Endometrial microvascular endothelial cells (primary cell): ENCODE measurements around the gene RBM12. TPM values are rescaled to one million over a fixed set of nuclear protein-coding genes. Genes with fewer than 3 reads are reported as not detected.

Experiments used
- in situ Hi-C: cut with HindIII; loops from 2 replicates; pipeline ENCODE4 v1.10.0; 2017; ENCODE audit warnings: low sequenced_read_pairs, low pct_unique_long_range_greater_than_20kb; ENCODE audit errors: inconsistent ontology term
- total RNA-seq: library from RNA; depleted of rRNA; stranded (reverse); fragments of >200 nt; gene quantifications from one replicate; pipeline ENCODE4 v1.2.3, GENCODE V29; 2015; ENCODE audit errors: inconsistent ontology term

Gene RBM12
- total RNA-seq, 1 donor from 2014 or later, result 38.9 TPM

DNA sequence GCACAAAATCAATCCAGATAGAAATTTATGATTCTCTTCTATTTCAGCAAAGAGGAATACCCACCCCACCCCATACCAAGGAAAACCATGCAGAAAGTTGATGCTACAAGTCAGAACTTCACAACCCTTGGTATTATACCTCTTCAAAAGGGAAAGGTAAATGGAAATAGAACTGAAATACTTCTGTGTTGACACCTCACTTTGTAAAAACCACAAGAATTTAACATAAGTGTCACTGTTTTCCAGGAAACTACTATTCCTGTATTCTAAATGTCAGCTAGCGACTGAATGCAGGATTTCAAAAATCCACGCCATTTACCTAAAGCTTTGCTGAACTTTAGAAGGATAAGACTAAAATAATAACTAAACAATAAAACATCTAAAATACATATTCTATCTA is 3.6 kb downstream of the RBM12 start:
- in situ Hi-C loops, result no loop called here

DNA sequence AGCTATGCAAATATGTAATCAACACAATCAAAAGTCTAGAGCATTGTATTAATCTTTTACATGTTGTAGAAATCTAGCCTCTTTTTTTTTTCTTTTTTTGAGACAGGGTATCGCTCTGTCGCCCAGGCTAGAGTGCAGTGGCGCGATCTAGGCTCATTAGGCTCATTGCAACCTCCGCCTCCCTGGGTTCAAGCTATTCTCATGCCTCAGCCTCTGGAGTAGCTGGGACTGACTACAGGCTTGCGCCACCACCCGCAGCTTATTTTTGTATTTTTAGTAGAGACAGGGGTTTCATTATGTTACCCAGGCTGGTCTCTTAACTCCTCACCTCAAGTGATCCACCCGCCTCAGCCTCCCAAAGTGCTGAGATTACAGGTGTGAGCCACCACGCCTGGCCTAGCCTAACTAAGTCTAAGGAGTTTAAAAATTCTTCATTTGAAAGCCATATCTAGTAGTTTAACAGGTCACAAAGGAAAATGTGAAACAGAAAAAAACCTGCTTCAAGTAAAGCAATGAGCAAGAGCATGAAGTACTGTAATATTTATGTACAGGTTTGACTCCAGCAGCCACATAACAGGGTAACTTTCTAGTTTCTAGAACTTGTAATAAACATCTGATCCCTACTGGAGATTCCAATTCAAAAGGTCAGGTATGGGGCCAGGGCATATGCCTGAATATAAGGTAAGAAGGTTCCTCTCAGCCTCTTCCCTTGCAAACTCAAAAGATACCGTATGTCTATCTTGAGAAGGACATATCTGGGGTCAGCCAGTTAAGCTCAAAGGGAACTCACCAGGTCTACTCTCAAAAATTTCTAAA is 4.4 kb downstream of the RBM12 start:
- in situ Hi-C loops, result no loop called here

DNA sequence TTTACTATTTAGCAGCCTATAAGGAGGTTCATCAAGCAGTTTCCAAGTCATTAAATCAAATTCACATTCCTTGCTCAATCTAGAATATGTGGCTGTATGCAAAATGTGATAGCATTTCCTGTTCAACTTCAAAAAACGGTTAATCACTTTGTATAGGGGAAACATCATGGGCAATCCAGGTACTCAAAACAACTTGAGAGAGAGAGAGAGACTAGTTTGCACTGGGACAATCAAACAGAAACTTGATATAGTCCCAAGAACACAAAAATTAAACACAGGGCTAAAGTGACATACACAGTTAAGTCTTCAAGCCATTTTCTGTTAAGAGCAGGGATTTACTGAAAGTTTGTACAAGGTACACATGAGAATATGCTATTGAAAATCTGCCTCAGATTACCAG is 7.4 kb downstream of the RBM12 start:
- in situ Hi-C loops, result no loop called here

DNA sequence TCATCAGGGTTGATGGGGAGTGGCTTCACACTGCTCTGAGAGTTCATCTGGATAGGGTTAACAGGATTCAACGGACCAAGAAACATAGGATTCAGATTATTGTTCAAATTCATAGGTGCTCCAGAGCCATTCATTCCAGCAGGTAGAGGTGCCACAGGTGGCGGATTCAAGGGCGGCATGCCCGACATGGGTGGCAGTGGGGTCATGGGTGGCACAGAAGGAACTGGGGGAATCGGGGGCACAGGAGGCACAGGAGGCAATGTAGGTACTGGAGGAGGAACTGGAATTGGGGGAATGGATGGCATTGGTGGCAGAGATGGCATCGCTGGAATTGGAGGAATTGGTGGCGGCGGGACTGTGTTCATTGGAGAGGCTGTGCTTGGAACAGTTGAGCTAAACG is 10.3 kb downstream of the RBM12 start:
- in situ Hi-C loops, result no loop called here

DNA sequence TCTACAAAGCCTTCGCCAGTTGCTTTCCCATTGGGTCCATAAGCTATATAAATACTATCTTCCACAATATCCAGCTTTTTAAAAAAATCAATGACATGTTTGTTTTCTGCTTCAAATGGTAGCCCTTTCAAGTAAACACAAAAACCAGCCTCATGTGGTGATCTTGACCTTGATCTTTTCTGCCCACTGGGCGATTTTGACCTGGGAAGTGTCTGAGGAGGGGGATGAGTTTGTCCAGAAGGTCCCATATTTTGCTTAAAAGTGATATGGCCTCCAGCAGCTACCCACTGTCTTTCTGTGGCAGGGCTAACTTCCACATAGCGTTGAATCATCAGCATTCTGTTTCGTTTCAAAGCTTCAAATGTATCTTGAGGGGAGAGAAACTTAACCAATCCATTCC is 10.8 kb downstream of the RBM12 start:
- in situ Hi-C loops, result no loop called here

DNA sequence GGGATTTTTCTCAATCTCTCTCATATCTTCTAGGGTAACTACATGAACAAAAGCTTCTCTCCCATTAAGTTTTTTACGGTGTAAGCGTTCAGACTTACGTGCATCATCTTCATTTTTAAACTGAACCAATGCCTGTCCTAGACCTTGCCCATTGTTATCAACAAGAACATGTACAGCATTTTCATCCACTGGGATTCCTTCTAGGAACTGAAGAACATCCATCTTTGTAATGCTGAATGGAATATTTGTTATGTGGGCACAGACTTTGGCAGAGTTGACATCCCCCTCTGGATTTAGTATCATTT is 11.3 kb downstream of the RBM12 start:
- in situ Hi-C loops, result no loop called here

DNA sequence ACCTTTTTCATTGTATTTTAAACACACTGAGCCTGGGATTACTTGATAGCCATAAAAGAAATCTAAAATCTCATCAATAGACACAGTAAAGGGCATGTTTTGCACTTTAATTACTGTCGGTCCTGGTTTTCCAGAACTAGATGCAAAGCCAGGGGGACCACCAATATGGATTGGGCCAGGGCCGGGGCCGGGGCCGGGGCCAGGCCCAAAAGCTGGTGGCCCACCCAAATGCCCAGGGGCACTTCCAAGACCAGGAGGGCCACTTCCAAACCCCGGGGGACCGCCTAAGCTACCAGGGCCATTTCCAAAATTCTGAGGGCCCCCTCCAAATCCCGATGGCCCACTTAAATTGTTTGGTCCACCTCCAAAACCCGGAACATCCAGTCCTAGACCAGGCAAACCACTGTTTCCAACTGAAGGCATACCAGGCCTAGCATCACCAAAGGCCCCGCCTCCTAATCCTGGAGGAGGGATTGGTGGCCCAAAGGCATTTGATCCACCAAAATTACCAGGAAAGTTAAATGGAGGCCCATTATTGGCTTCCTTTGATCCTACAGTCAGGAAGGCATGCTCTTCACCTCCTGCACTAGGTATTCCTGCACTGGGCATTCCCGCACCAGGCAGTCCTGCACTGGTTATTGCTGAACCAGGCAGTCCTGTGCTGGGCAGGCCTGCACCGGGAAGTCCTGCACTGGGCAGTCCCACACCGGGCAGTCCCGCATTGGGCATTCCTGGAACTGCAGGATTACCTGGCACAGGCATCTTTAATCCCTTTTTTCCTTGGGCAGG is 11.9 kb downstream of the RBM12 start:
- in situ Hi-C loops, result no loop called here

DNA sequence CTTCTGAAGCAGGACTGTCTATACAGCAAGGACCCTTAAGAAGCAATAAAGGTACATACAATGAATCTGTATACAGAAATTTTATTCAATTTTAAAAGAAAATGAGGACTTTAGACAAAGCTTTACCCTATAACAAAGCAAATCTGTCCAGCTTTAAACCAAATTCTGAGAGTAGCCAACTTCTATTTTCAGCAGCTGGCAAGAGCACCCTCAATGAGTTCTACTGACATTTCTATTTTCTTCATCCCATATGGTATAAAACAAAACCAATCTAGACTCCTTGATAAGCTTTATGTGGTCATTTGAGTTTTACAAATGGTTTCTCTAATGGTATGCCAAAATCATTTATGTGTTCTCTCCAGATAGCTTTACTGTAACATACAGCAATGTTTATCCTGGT is 12.7 kb downstream of the RBM12 start:
- in situ Hi-C loops, result no loop called here

DNA sequence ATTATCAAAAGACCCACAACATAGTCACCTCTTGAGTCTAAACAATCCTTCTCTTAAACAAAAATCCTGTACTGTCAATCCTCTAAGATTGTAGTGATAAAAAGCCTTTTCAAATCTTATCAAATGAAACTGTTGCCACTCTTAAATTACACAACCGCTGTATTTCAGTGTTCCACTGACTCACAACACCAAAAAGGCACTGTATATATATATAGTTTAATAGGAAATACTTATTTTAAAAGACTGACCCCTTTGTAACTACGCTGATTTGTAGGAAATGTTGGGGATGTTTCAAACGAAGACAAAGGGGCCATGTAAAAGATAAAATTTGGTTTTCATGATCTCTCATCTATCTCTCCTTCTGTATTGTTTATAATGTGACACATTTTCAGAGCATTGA is 14.1 kb downstream of the RBM12 start:
- in situ Hi-C loops, result no loop called here

DNA sequence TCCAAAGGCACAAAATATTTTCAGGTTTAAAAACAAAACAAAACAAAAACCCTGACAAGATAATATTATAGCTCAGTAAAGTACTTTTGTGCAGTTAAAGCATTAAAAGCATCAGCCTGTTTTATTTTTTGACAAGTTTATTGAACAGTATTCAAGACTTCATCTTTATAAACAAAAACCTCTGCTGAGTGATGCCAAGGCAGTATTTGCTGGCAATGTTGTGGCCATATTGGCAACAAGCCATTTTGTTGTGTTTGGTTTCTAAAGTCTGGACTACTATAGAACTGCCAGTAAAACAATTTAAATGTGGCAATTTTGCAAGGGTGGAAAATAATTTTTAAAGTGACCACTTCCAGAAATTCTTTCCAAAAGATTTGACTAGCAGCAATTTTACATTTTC is 15.9 kb downstream of the RBM12 start:
- in situ Hi-C loops, result no loop called here

DNA sequence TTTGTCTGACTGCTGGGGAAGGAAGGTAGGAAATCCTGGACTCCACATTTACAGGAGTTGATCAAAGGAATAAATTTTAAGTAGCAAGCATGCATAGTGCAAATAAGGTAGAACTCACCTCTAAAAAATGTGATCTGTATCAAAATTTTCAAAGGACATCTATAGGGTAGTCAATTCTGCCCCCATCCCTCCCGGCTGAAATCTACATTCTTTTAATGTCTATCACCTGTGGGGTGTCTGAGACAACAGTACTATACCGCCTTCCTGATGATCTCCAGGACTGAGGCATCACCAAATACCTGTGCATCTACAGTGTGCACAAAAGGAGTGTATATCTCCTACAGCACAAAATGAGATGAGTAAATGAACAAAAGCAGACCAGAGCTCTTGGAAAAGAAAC is 19.9 kb downstream of the RBM12 start:
- in situ Hi-C loops, result no loop called here

DNA sequence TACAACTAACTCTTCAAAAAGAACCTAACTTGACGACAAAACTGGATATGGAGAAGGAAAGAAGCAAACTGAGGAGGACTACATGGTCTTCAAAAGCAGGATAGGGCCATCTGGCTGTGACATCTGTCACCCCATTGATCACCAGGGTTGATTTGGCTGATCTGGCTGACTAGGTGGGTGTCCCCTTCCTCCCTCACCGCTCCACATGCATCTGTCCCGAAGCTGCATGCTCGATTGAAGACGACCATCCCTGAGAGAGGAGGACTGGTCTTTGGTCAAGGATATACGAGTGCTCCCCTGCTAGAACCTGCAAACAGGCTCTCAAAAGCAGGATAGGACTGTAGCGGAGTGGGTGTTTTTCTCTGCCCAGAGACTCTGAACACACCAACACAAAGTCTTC is 21.7 kb downstream of the RBM12 start:
- in situ Hi-C loops, result no loop called here

DNA sequence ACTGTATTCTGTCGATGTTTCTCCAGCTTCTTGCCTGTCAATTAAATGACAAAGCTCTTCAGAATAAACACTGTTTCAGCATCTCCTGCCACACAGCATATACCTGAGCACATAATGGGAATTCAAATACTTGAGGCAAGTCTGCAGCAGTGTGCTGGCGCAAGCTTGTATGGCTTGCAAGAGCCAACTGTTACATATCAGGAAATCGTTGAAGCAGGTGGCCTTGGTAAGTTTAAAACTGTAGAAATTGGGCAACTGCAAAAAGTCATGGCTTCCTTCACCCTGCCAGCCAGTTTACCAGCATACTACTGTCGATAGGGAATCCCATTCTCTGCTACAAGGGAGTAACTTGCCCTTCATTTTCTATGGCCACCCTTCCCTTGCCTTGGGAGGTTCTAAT is 23.0 kb downstream of the RBM12 start:
- in situ Hi-C loops, result no loop called here

DNA sequence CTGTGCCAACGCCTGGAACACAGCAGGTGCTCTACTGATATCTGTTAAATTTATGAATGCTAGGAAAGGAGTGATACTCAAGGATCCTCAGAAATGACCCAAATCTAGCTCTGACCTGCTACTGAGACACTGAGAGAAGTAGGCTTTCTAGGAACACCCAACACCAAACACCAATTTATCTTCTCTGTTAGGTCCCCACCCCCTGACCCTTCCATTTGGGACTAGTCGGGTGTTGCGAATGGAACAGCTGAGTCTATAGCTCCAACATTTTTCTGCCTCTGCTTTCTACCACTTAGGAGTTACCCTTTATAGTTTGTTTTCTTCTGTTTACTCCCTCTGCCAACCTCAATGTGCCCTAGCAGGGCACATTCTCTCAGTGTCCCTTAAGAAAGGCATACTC is 24.0 kb downstream of the RBM12 start:
- in situ Hi-C loops, result no loop called here

DNA sequence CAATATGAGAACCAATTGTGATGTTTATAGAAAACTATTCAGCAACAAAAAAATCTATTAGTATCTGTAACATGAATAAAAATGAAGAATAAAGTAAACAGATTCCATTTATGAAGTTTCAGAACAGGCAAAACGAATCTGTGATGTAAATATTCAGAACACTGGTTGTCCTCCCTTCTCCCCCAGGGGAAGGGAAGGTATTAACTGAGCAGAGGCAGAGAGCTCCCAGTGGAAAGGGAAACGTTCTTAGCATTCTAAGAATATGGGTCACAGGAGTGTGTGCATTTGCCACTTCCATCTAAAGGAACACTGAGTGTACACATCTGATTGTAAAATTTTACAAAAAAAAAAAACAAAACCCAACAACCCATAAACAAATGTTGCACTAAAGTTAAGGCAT is 25.9 kb downstream of the RBM12 start:
- in situ Hi-C loops, result no loop called here

DNA sequence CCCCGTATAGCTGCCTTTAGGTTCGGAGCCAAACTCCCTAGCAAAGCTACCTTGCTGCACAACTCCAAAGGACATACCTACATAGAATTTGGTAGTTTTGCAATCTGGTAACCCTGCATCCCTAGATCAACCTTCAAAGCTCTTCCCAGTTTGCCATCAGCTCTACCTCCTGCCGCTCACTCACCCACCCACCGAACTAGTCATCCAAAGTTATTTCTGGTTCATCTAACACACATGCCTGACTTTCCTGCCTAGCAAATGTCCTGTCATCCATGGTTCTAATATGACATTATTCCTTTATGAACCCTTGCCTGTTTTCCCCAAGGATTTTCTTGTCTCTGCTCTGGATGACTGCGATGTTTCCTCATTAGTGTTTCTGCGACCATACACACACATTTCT is 27.4 kb downstream of the RBM12 start:
- in situ Hi-C loops, result no loop called here

DNA sequence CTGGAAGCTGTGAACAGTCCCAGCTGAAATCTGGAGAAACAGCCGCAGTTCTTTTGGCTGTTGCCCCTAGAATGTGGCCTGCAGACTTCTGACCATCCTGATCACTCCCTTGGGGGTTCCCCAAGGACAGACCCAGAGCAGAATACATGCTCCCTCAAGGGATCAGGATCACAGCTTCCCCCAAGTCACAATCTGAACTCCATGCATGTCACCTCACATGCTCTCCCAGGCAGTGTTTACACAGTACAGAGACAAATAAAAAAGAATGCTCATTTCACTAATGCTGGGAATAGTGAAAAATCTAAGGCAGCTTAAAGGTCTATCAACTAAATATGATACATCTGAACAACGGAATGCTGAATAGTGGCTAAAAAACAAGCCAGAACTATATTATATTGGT is 28.6 kb downstream of the RBM12 start:
- in situ Hi-C loops, result no loop called here

DNA sequence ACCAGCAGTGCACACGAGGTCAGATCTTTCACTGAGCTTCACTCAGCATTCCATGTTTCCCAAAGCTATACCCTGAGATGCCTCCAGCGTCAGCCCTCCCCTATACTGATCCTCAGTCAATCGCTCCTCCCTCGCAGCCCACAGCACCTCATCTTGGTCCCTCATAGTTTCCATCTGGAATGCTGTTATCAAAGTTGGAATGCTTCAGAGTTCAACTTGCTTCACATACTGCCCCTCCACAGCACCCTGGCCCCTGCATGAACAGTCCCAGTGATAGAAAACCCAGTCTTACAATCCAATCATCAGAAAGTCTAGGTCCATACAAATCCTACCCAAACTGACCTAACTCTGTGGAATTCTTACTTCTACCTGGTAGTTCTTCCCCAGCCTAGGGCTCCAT is 29.0 kb downstream of the RBM12 start:
- in situ Hi-C loops, result no loop called here

DNA sequence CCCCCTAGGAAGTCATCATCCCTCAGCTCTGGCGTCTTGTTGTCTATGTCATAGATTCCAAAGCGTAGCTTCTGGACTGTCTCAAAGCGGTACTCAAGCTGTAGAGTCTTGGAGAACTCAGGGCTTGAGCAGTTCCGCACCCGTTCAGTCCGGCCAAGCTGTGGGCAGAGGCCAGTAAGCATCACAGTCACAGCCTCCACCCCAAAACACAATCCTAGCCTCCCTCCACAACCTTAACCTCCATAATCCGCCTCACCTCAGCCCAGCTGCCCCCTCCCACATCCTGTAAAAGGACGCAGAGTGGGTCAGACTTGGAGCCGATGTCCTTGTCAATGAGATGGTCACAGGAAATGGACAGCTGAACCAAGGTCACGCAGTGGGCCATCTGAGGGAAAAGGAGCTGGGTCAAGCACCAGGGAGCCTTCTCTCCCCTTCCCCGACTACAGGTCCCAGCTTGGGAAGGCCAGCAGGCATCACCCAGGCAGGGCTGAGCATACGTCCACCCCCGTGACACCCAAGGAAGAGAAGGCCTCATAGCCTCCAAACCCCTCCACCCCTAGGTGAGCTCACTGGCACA is 32.1 kb downstream of the RBM12 start:
- in situ Hi-C loops, result no loop called here

DNA sequence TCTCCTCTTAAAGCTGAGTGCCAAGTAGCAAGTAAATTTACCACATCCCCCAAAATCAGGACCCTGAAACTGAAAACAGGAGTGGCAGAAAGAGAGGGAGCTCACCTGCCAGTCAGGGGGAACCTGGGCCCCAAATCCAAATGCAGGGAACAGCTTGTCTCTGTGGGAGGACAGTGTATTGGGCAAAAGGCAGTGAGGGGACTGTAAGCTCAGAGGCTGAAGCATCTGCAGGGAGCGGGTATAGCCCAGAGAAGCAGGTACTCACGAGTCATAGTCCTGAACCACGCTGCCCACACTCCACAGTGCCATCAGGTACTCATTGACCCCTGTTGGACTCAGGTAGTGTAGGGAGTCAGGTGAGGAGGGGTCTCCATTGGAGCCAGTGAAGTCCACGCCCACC is 34.1 kb downstream of the RBM12 start:
- in situ Hi-C loops, result no loop called here
